ENCODE results near the gene ERCC1. TPM values are rescaled to one million over a fixed set of nuclear protein-coding genes. Genes with fewer than 3 reads are reported as not detected.
A peak's percentile ranks its signal among the peaks of the same experiment; 100 is the strongest.
"Not testable (repeated sequence)": the region's sequence is repeated elsewhere in the genome, so short reads cannot be mapped to it uniquely, and the experiment has no call there.

The ERCC1 gene
- total RNA-seq, 1 experiment from 2014 or later: 43.7 TPM

DNA sequence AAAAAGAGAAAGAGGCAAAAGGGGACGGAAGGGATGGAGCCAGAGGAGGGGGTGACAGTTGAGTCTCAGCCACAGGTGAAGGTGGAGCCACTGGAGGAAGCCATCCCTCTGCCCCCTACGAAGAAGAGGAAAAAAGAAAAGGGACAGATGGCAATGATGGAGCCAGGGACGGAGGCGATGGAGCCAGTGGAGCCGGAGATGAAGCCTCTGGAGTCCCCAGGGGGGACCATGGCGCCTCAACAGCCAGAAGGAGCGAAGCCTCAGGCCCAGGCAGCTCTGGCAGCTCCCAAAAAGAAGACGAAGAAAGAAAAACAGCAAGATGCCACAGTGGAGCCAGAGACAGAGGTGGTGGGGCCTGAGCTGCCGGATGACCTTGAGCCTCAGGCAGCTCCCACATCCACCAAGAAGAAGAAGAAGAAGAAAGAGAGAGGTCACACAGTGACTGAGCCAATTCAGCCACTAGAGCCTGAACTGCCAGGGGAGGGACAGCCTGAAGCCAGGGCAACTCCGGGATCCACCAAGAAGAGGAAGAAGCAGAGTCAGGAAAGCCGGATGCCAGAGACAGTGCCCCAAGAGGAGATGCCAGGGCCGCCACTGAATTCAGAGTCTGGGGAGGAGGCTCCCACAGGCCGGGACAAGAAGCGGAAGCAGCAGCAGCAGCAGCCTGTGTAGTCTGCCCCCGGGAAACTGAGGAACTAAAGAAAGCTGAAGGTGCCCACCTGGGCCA is 14.7 kb downstream of the ERCC1 start:
- no peak for DNase-seq (ENCODE audit: low spot score)
- ATAC-seq: no peak
- Mint-ChIP-seq H3K9me3 (no peaks in the 10 kb centered on the region), H3K27ac (peak overlapping the region; percentile 64; the same call in 1 of the 2 replicates), H3K4me3 (no peak overlapping the region), H3K27me3 (ENCODE audit: low read depth) (no peaks in the 10 kb centered on the region; the same call in 1 of the 2 replicates), H3K36me3 (peaks cover 29% of the 10 kb centered on the region), H3K4me1 (peaks cover 6% of the 10 kb centered on the region)
- TF ChIP-seq, protein P1, sequence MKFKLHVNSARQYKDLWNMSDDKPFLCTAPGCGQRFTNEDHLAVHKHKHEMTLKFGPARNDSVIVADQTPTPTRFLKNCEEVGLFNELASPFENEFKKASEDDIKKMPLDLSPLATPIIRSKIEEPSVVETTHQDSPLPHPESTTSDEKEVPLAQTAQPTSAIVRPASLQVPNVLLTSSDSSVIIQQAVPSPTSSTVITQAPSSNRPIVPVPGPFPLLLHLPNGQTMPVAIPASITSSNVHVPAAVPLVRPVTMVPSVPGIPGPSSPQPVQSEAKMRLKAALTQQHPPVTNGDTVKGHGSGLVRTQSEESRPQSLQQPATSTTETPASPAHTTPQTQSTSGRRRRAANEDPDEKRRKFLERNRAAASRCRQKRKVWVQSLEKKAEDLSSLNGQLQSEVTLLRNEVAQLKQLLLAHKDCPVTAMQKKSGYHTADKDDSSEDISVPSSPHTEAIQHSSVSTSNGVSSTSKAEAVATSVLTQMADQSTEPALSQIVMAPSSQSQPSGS (CRISPR knock-in tag; IDR thresholded peaks at IDR 0.05; ENCODE audit: borderline replicate concordance, low read depth): no peak
- TF ChIP-seq EMX1 (CRISPR knock-in tag; IDR thresholded peaks at IDR 0.05): no peak
- no peak for TF ChIP-seq IRF2 (CRISPR knock-in tag; IDR thresholded peaks at IDR 0.05; ENCODE audit: borderline replicate concordance, low read depth)
- CTCF ChIA-PET: interaction anchor here (0.8 kb wide), 1 partner anchor 19 kb away, joined by 4 read pairs; no protein-coding TSS in a partner anchor
- POLR2A ChIA-PET: interaction anchor here (0.7 kb wide), 1 partner anchor 349 kb away, joined by 4 read pairs; no protein-coding TSS in a partner anchor

DNA sequence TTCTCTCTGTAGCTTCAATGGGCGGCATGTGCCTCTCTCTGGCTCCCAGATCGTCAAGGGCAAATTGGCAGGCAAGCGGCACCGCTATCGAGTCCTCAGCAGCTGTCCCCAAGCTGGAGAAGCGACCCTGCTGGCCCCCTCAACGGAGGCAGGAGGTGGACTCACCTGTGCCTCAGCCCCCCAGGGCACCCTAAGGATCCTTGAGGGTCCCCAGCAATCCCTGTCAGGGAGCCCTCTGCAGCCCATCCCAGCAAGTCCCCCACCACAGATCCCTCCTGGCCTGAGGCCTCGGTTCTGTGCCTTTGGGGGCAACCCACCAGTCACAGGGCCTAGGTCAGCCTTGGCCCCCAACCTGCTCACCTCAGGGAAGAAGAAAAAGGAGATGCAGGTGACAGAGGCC is 15.6 kb downstream of the ERCC1 start:
- Mint-ChIP-seq H3K27ac (no peak overlapping the region), H3K27me3 (ENCODE audit: low read depth) (peaks cover 7% of the 10 kb centered on the region; the same call in 1 of the 2 replicates), H3K4me1 (peaks cover 15% of the 10 kb centered on the region), H3K9me3 (no peaks in the 10 kb centered on the region), H3K36me3 (peaks cover 22% of the 10 kb centered on the region), H3K4me3 (peak overlapping the region; percentile 96)
- ChIA-PET CTCF (interaction anchor here (1.2 to 1.6 kb wide), 3 partner anchors 20 to 78 kb away, joined by 3 to 5 read pairs (median 4); no protein-coding TSS in a partner anchor), POLR2A (no interaction called here)
- DNase-seq (ENCODE audit: low spot score): no peak
- no peak for TF ChIP-seq ZNF138 (CRISPR knock-in tag; conservative IDR thresholded peaks at IDR 0.05)
- no peak for TF ChIP-seq ELF4 (CRISPR knock-in tag; IDR thresholded peaks at IDR 0.05; ENCODE audit: low read depth)
- TF ChIP-seq RORB (CRISPR knock-in tag; IDR thresholded peaks at IDR 0.05): no peak
- TF ChIP-seq, protein P2, sequence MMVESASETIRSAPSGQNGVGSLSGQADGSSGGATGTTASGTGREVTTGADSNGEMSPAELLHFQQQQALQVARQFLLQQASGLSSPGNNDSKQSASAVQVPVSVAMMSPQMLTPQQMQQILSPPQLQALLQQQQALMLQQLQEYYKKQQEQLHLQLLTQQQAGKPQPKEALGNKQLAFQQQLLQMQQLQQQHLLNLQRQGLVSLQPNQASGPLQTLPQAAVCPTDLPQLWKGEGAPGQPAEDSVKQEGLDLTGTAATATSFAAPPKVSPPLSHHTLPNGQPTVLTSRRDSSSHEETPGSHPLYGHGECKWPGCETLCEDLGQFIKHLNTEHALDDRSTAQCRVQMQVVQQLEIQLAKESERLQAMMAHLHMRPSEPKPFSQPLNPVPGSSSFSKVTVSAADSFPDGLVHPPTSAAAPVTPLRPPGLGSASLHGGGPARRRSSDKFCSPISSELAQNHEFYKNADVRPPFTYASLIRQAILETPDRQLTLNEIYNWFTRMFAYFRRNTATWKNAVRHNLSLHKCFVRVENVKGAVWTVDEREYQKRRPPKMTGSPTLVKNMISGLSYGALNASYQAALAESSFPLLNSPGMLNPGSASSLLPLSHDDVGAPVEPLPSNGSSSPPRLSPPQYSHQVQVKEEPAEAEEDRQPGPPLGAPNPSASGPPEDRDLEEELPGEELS (CRISPR knock-in tag; IDR thresholded peaks at IDR 0.05): no peak
- TF ChIP-seq, protein P3, sequence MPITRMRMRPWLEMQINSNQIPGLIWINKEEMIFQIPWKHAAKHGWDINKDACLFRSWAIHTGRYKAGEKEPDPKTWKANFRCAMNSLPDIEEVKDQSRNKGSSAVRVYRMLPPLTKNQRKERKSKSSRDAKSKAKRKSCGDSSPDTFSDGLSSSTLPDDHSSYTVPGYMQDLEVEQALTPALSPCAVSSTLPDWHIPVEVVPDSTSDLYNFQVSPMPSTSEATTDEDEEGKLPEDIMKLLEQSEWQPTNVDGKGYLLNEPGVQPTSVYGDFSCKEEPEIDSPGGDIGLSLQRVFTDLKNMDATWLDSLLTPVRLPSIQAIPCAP (CRISPR knock-in tag; IDR thresholded peaks at IDR 0.05): no peak
- TF ChIP-seq RELA (CRISPR knock-in tag; IDR thresholded peaks at IDR 0.05; ENCODE audit: borderline replicate concordance): no peak
- TF ChIP-seq, protein P4, sequence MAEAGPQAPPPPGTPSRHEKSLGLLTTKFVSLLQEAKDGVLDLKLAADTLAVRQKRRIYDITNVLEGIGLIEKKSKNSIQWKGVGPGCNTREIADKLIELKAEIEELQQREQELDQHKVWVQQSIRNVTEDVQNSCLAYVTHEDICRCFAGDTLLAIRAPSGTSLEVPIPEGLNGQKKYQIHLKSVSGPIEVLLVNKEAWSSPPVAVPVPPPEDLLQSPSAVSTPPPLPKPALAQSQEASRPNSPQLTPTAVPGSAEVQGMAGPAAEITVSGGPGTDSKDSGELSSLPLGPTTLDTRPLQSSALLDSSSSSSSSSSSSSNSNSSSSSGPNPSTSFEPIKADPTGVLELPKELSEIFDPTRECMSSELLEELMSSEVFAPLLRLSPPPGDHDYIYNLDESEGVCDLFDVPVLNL (CRISPR knock-in tag; IDR thresholded peaks at IDR 0.05; ENCODE audit: borderline replicate concordance, low read depth): no peak
- TF ChIP-seq FOXK1 (CRISPR knock-in tag; IDR thresholded peaks at IDR 0.05): no peak
- no peak for TF ChIP-seq FOXP1 (CRISPR knock-in tag; IDR thresholded peaks at IDR 0.05; ENCODE audit: borderline replicate concordance)
- TF ChIP-seq, protein P5, sequence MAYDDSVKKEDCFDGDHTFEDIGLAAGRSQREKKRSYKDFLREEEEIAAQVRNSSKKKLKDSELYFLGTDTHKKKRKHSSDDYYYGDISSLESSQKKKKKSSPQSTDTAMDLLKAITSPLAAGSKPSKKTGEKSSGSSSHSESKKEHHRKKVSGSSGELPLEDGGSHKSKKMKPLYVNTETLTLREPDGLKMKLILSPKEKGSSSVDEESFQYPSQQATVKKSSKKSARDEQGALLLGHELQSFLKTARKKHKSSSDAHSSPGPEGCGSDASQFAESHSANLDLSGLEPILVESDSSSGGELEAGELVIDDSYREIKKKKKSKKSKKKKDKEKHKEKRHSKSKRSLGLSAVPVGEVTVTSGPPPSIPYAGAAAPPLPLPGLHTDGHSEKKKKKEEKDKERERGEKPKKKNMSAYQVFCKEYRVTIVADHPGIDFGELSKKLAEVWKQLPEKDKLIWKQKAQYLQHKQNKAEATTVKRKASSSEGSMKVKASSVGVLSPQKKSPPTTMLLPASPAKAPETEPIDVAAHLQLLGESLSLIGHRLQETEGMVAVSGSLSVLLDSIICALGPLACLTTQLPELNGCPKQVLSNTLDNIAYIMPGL (CRISPR knock-in tag; IDR thresholded peaks at IDR 0.05): no peak
- ATAC-seq: no peak

DNA sequence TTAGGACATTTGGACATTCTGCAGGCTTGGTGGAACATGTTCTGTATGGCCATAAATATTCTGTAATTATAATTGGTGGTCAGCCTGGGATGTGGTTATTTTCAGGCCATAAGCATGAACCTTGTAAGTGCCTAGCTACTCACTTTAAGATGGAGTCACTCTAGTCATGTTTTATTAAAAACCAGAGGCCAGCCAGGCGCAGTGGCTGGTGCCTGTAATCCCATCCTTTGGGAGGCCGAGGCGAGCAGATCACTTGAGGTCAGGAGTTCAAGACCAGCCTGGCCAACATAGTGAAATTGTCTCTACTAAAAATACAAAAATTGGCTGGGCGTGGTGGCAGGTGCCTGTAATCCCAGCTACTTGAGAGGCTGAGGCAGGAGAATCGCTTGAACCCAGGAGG is 16.1 kb downstream of the ERCC1 start:
- H3K9me3 Mint-ChIP-seq; ATAC-seq; DNase-seq (ENCODE audit: low spot score); H3K27ac Mint-ChIP-seq; POLR2A ChIA-PET; H3K27me3 Mint-ChIP-seq (ENCODE audit: low read depth): not testable (repeated sequence)
- peaks cover 20% of the 10 kb centered on the region for H3K36me3 Mint-ChIP-seq
- CTCF ChIA-PET: interaction anchor here (0.6 to 1.6 kb wide), 4 partner anchors 21 to 84 kb away, joined by 3 to 5 read pairs (median 4); no protein-coding TSS in a partner anchor
- peaks cover 20% of the 10 kb centered on the region for H3K4me1 Mint-ChIP-seq
- peak overlapping the region; percentile 96 for H3K4me3 Mint-ChIP-seq

Measured in WTC11 (cell line).